Ectodermal cell (in vitro differentiated cells): Measurements from ENCODE around the gene MLNR.

Experiments used
- H3K27ac ChIP-seq: 2 replicates; pipeline ENCODE4 v1.7.0; 2013; ENCODE audit warnings: mild to moderate bottlenecking, low read depth, low read length; ENCODE audit not compliant: insufficient read depth, poor library complexity, severe bottlenecking
- H3K27me3 ChIP-seq: 2 replicates; pipeline ENCODE4 v1.7.0; 2013; ENCODE audit warnings: mild to moderate bottlenecking, low read length; ENCODE audit not compliant: insufficient read depth, control insufficient read depth, poor library complexity, severe bottlenecking
- H3K36me3 ChIP-seq: one replicate; pipeline ENCODE4 v1.7.0; 2013; ENCODE audit warnings: low read length; ENCODE audit not compliant: control insufficient read depth, insufficient read depth
- H3K4me1 ChIP-seq: one replicate; pipeline ENCODE4 v1.7.0; 2013; ENCODE audit warnings: low read length; ENCODE audit not compliant: control insufficient read depth, insufficient read depth
- H3K4me3 ChIP-seq: 2 replicates; pipeline ENCODE4 v1.7.0; 2013; ENCODE audit warnings: low read depth, low read length, control low read depth; ENCODE audit not compliant: insufficient read depth
- H3K9me3 ChIP-seq: 2 replicates; pipeline ENCODE4 v1.7.0; 2013; ENCODE audit warnings: mild to moderate bottlenecking, low read length, moderate library complexity; ENCODE audit not compliant: control insufficient read depth
- WGBS, 2 experiments: methylation state at CpG; one replicate each; pipeline ENCODE4 v1.1.7; 2013; ENCODE audit warnings: missing lambda C conversion rate in 2 of 2; 5-methylcytosine and 5-hydroxymethylcytosine counted together

MLNR gene

GRCh38 chr13:49271264-49271663, 51.1 kb downstream of the MLNR start:
- Histone ChIP-seq H3K4me3 (no peak overlapping the region), H3K4me1 (no peaks in the 10 kb centered on the region), H3K27me3 (no peaks in the 10 kb centered on the region), H3K27ac (no peak overlapping the region), H3K9me3 (no peaks in the 10 kb centered on the region), H3K36me3 (no peaks in the 10 kb centered on the region)
- WGBS, 2 experiments = 44 to 71% methylated on average over 1 of the region's 1 CpG
